RWPE1 (cell line): ENCODE results near the gene XPNPEP2.

Experiments used
- CTCF ChIA-PET: fragments of 350-600 bp; sonication (Branson Sonifier 250); formaldehyde crosslinking; extraction: SDS; loops from one replicate; lab custom pipeline; 2021; lab: Yijun Ruan, JAX
- POLR2A ChIA-PET: fragments of 400-600 bp; formaldehyde crosslinking; extraction: SDS; loops from one replicate; lab custom pipeline; 2020; ENCODE audit warnings: antibody characterized with exemption; ENCODE audit not compliant: low non-redundant PET; lab: Yijun Ruan, JAX
- DNase-seq: peaks from one replicate; pipeline ENCODE4 v3.0.0; 2012; ENCODE audit warnings: low spot score
- H3K27ac ChIP-seq: fragments of 450-650 bp; 2 replicates; pipeline ENCODE4 v1.5.1; 2017
- TF ChIP-seq, protein P1 (sequence below): fragments of 450-650 bp; conservative IDR thresholded peaks from 2 replicates; pipeline ENCODE4 v1.5.1; 2017; ENCODE audit warnings: low read depth, mild to moderate bottlenecking

Gene XPNPEP2

DNA sequence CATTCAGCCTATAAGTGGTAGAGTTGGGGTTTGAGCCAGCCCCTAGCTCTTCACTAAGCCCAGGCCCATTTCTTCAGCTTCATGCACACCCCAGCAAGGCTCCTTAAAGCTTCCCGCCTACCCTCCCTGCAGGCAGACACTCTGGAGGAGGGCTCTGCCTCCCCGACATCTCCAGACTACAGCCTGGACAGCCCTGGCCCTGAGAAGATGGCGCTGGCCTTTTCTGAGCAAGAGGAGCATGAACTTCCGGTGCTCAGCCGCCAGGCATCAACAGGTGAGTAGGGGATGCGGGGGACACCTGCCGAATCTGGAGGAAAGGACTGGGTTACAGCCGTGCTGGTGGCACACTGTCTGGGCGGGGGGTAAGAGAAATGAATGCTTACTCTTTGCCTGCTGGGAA is 52.0 kb downstream of the XPNPEP2 start:
- DNase-seq, result no peak
- CTCF ChIA-PET, result interaction anchor here (0.6 kb wide), 1 partner anchor 135 kb away, joined by 6 read pairs; no protein-coding TSS in a partner anchor
- H3K27ac ChIP-seq, result no peak overlapping the region
- TF ChIP-seq, protein P1, sequence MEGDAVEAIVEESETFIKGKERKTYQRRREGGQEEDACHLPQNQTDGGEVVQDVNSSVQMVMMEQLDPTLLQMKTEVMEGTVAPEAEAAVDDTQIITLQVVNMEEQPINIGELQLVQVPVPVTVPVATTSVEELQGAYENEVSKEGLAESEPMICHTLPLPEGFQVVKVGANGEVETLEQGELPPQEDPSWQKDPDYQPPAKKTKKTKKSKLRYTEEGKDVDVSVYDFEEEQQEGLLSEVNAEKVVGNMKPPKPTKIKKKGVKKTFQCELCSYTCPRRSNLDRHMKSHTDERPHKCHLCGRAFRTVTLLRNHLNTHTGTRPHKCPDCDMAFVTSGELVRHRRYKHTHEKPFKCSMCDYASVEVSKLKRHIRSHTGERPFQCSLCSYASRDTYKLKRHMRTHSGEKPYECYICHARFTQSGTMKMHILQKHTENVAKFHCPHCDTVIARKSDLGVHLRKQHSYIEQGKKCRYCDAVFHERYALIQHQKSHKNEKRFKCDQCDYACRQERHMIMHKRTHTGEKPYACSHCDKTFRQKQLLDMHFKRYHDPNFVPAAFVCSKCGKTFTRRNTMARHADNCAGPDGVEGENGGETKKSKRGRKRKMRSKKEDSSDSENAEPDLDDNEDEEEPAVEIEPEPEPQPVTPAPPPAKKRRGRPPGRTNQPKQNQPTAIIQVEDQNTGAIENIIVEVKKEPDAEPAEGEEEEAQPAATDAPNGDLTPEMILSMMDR, result no peak
- POLR2A ChIA-PET, result no interaction called here

DNA sequence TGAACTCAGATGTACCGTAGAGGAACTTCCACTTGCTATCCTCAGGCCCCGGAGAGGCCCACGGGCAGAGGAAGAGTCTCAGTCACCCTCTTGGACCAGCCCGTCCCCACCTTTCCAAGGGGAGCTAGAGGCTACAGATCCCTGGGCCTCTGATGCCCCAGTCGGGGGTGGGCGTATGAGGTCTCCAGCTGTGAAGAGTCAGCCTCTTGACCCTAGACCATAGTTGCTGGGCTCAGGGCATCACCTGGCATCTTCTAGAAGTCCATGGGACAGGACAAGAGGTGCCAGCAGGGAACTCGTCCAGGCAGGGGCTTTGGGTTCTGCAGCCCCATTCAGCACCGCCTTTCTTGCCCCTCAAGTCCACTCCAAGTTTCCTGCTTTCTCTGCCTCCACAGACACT is 52.6 kb downstream of the XPNPEP2 start:
- H3K27ac ChIP-seq, result no peak overlapping the region
- DNase-seq, result no peak
- ChIA-PET POLR2A (no interaction called here), CTCF (no interaction called here)
- TF ChIP-seq, protein P1, result no peak

DNA sequence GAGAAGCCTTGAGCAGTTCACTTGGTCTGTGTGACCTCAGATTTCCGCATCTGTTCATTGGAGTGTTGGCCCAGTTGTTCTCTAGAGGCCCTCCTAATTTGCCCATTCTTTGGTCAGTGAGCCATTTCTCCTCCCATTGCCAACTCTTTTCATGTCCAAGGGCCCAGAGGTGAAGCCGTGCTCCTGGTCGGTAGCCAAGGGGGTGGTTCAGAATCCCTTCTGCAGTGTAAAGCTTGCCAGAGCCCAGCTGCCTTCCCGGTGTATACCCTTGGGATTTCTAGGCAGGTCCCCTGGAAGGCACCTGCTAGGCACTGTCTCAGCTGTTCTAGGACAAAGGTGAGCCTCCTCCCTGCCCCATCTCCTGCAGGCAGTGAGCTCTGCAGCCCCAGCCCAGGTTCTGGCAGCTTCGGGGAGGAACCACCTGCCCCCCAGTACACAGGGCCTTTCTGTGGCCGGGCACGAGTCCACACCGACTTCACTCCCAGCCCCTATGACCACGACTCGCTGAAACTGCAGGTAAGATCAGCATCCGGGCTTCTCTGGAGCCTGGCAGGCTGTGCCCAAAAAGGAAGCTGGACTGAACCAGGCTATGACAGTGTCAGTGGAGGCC is 53.3 kb downstream of the XPNPEP2 start:
- TF ChIP-seq, protein P1, result no peak
- ChIA-PET POLR2A (no interaction called here), CTCF (no interaction called here)
- H3K27ac ChIP-seq, result no peak overlapping the region
- DNase-seq, result no peak

DNA sequence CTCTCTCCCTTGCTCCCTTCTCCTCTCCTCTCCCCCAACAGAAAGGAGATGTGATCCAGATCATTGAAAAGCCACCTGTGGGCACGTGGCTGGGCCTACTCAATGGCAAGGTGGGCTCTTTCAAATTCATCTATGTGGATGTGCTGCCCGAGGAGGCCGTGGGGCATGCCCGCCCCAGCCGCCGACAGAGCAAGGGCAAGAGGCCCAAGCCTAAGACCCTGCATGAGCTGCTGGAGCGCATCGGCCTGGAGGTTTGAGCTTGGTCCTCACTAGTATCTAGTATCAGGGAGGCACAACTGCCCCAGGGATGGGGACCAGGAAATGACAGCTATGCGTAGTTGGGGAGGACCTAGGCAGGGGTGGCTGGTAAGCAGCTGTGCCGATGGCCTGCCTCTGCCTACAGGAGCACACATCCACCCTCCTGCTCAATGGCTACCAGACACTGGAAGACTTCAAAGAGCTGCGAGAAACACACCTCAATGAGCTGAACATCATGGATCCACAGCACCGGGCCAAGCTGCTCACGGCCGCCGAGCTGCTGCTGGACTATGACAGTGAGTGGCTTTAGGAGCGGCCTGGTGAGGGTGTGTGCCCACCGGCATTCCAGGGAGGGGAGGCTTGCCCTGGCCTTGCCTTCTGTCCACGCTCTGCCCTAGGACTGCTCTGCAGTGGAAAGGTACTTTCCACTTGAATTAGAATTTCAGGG is 54.0 kb downstream of the XPNPEP2 start:
- no peak for DNase-seq
- H3K27ac ChIP-seq, result no peak overlapping the region
- TF ChIP-seq, protein P1, result no peak
- POLR2A ChIA-PET, result no interaction called here
- CTCF ChIA-PET, result no interaction called here

DNA sequence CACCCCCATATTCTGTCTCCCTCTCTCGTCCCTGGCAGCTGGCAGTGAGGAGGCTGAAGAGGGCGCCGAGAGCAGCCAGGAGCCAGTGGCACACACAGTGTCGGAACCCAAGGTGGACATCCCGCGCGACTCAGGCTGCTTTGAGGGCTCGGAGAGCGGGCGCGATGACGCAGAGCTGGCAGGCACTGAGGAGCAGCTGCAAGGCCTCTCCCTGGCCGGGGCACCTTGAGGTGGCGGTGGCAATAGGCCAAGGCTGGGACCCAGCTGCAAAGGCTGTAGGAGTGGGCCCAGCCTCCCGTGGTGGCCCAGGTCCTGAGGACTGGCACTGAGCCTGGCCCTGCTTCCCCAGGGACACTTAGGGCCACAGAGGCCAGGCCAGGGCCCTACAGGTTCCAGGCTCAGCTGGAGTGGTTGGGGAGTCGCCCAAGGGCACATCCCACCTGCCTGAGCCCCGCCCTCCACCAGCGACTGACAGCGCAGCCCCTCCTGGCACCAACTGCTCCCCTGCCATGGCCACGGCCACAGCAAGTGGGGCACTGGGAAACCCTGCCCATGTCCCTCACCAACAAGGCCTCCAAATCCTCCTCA is 54.9 kb downstream of the XPNPEP2 start:
- ChIA-PET POLR2A (no interaction called here), CTCF (no interaction called here)
- TF ChIP-seq, protein P1, result no peak
- H3K27ac ChIP-seq, result no peak overlapping the region
- no peak for DNase-seq

DNA sequence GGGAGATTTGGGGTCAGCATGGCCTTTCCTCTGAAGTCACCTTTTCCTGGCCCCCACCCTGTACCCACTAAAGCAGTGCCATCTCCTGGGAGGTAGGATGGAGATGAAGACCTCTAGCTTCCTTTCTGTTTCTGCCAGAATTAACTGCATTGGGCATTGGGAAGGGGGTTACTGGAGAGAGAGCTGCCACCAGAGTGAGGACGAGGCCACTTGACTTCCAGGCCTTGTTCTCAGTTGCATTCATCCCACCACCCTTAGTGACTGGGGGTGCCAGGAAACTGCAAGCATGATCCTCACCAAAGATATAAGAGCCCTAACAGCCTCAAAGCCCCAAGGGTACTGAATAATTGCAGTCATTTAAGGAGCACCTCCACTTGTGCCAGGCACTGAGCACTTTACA is 56.8 kb downstream of the XPNPEP2 start:
- DNase-seq, result no peak
- CTCF ChIA-PET, result no interaction called here
- no peak overlapping the region for H3K27ac ChIP-seq
- TF ChIP-seq, protein P1, result no peak
- POLR2A ChIA-PET, result no interaction called here
